Esophagus squamous epithelium (tissue), 5 donors: ENCODE results near the gene MDM1. TPM values are rescaled to one million over a fixed set of nuclear protein-coding genes. Genes with fewer than 3 reads are reported as not detected.
A peak's percentile ranks its signal among the peaks of the same experiment; 100 is the strongest.

Source experiments
- DNase-seq: peaks from one replicate; lab custom pipeline; 2025; lab: John Stamatoyannopoulos, UW
- H3K27ac ChIP-seq, 4 donors: fragments of 200-600 bp; sonication (generic); one replicate each; pipeline ENCODE4 v1.5.1; 2016 to 2019; ENCODE audit warnings: mild to moderate bottlenecking in 1 of 4
- H3K27me3 ChIP-seq, 4 donors: fragments of 200-600 bp; sonication (generic); 1 replicate in 3 of 4; 2 replicates in 1 of 4; pipeline versions ENCODE4 v1.5.1 to v1.6.0; 2017 to 2021; ENCODE audit warnings: antibody characterized with exemption in 1 of 4
- H3K36me3 ChIP-seq, 3 donors: fragments of 200-600 bp; sonication (generic); one replicate each; pipeline ENCODE4 v1.5.1; 2016 to 2019
- H3K4me1 ChIP-seq, 3 donors: fragments of 200-600 bp; sonication (generic); one replicate each; pipeline ENCODE4 v1.5.1; 2017 to 2019
- H3K4me3 ChIP-seq, 4 donors: fragments of 200-600 bp; sonication (generic); 1 replicate in 3 of 4; 2 replicates in 1 of 4; pipeline ENCODE4 v1.5.1; 2016 to 2019; ENCODE audit warnings: mild to moderate bottlenecking in 2 of 4, moderate library complexity in 1 of 4
- H3K9me3 ChIP-seq, 3 donors: fragments of 200-600 bp; sonication (generic); one replicate each; pipeline ENCODE4 v1.5.1; 2016 to 2019
- CTCF ChIP-seq, 6 experiments: fragments of 450-650 bp in 4 of 6; fragments of 200-600 bp in 2 of 6; sonication (generic) in 2 of 6; IDR thresholded peaks; one replicate each; pipeline ENCODE4 v1.5.1; 2016 to 2019; ENCODE audit warnings: antibody characterized with exemption in 6 of 6, mild to moderate bottlenecking in 4 of 6, moderate library complexity in 4 of 6
- POLR2A ChIP-seq, 4 donors: fragments of 450-650 bp; IDR thresholded peaks; one replicate each; pipeline ENCODE4 v1.6.1; 2017; ENCODE audit warnings: antibody characterized with exemption in 4 of 4, mild to moderate bottlenecking in 4 of 4, moderate library complexity in 3 of 4
- WGBS, 2 donors: methylation state at CpG; one replicate each; pipeline ENCODE4 v1.1.5; 2018; 5-methylcytosine and 5-hydroxymethylcytosine counted together
- intact Hi-C: fragments of 100-400 bp; cut with DNase I; formaldehyde crosslinking; loops from one replicate; pipeline ENCODE4 v1.15.0; 2022
- total RNA-seq, 4 donors: library from RNA; depleted of rRNA; stranded (reverse); fragments of >200 nt; gene quantifications; one replicate each; pipeline ENCODE4 v1.1.0, GENCODE V29; 2016
- donor health status: DM: yes; HTN: yes; CAD: no.

MDM1 gene
- total RNA-seq, 4 donors from 2014 or later, result 8.0 to 14.1 (median 10.5) TPM

GRCh38 chr12:68294251-68294650 lies 37.9 kb downstream of the MDM1 start:
- Histone ChIP-seq H3K36me3 (peaks cover 0 to 19% (median 0%) of the 10 kb centered on the region in 3 donors), H3K27me3 (no peaks in the 10 kb centered on the region), H3K4me1 (peaks cover 0 to 40% (median 0%) of the 10 kb centered on the region in 3 donors), H3K27ac (no peak overlapping the region), H3K9me3 (no peaks in the 10 kb centered on the region), H3K4me3 (no peak overlapping the region)
- TF ChIP-seq CTCF (IDR thresholded peaks at IDR 0.05) (no peak), POLR2A (IDR thresholded peaks at IDR 0.05) (no peak)
- intact Hi-C loops, result no loop called here
- WGBS, 2 donors, result 52 to 59% methylated on average over 2 of the region's 2 CpGs
- no peak for DNase-seq

GRCh38 chr12:68293347-68293746 lies 38.8 kb downstream of the MDM1 start:
- TF ChIP-seq CTCF (IDR thresholded peaks at IDR 0.05) (no peak), POLR2A (IDR thresholded peaks at IDR 0.05) (no peak)
- H3K9me3 ChIP-seq, result no peaks in the 10 kb centered on the region
- no peaks in the 10 kb centered on the region for H3K27me3 ChIP-seq
- H3K4me3 ChIP-seq, result no peak overlapping the region
- intact Hi-C loops, result no loop called here
- no peak for DNase-seq
- no peak overlapping the region for H3K27ac ChIP-seq
- H3K36me3 ChIP-seq, result peaks cover 0 to 11% (median 0%) of the 10 kb centered on the region in 3 donors
- peaks cover 0 to 40% (median 0%) of the 10 kb centered on the region in 3 donors for H3K4me1 ChIP-seq

- no peaks in the 10 kb centered on the region for H3K9me3 ChIP-seq
- H3K27me3 ChIP-seq, result no peaks in the 10 kb centered on the region
- intact Hi-C loops, result no loop called here
- DNase-seq, result no peak
- TF ChIP-seq CTCF (IDR thresholded peaks at IDR 0.05) (no peak), POLR2A (IDR thresholded peaks at IDR 0.05) (no peak)
- peaks cover 0 to 40% (median 0%) of the 10 kb centered on the region in 3 donors for H3K4me1 ChIP-seq
- H3K27ac ChIP-seq, result peak overlapping the region in 1 of 4 donors; percentile 40
- no peak overlapping the region for H3K4me3 ChIP-seq
- WGBS, 2 donors, result 55 to 72% methylated on average over 9 of the region's 9 CpGs
- peaks cover 0 to 6% (median 0%) of the 10 kb centered on the region in 3 donors for H3K36me3 ChIP-seq
Measured at GRCh38 chr12:68292151-68292943, 39.8 kb downstream of the MDM1 start.

- peaks cover 0 to 4% (median 0%) of the 10 kb centered on the region in 3 donors for H3K36me3 ChIP-seq
- 59 to 89% methylated on average over 4 of the region's 4 CpGs for WGBS, 2 donors
- no peaks in the 10 kb centered on the region for H3K9me3 ChIP-seq
- H3K27ac ChIP-seq, result peak overlapping the region in 1 of 4 donors; percentile 40
- TF ChIP-seq POLR2A (IDR thresholded peaks at IDR 0.05), result no peak
- no peak for TF ChIP-seq CTCF (IDR thresholded peaks at IDR 0.05)
- no peaks in the 10 kb centered on the region for H3K27me3 ChIP-seq
- H3K4me3 ChIP-seq, result no peak overlapping the region
- intact Hi-C loops, result no loop called here
- DNase-seq, result no peak
- peaks cover 0 to 40% (median 0%) of the 10 kb centered on the region in 3 donors for H3K4me1 ChIP-seq
Measured at GRCh38 chr12:68291396-68292036, 40.6 kb downstream of the MDM1 start.

- WGBS, 2 donors, result 68 to 77% methylated on average over 6 of the region's 6 CpGs
- H3K4me1 ChIP-seq, result peaks cover 0 to 39% (median 0%) of the 10 kb centered on the region in 3 donors
- intact Hi-C loops, result no loop called here
Measured at GRCh38 chr12:68290126-68290525, 42.0 kb downstream of the MDM1 start.

More at GRCh38 chr12:68290126-68290525, 42.0 kb downstream of the MDM1 start:
- Histone ChIP-seq H3K36me3 (no peaks in the 10 kb centered on the region), H3K9me3 (no peaks in the 10 kb centered on the region), H3K27me3 (no peaks in the 10 kb centered on the region), H3K4me3 (no peak overlapping the region), H3K27ac (no peak overlapping the region)
- TF ChIP-seq CTCF (IDR thresholded peaks at IDR 0.05), result no peak
- no peak for TF ChIP-seq POLR2A (IDR thresholded peaks at IDR 0.05)
- no peak for DNase-seq
